Glutamatergic neuron (in vitro differentiated cells): ENCODE results near the gene PIK3IP1. TPM values are rescaled to one million over a fixed set of nuclear protein-coding genes. Genes with fewer than 3 reads are reported as not detected.
A peak's percentile ranks its signal among the peaks of the same experiment; 100 is the strongest.
"Not testable (repeated sequence)": the region's sequence is repeated elsewhere in the genome, so short reads cannot be mapped to it uniquely, and the experiment has no call there.

Source experiments
- DNase-seq: peaks from one replicate; pipeline ENCODE4 v3.0.0; 2022
- H3K27ac Mint-ChIP-seq: one replicate; pipeline ENCODE4 v1.8.0; 2020; ENCODE audit warnings: mild to moderate bottlenecking, mixed read lengths, inconsistent platforms; ENCODE audit not compliant: unreplicated experiment
- H3K27me3 Mint-ChIP-seq: one replicate; pipeline ENCODE4 v1.8.0; 2020; ENCODE audit warnings: mild to moderate bottlenecking, moderate library complexity, mixed read lengths, inconsistent platforms; ENCODE audit not compliant: unreplicated experiment
- H3K36me3 Mint-ChIP-seq: one replicate; pipeline ENCODE4 v1.8.0; 2020; ENCODE audit warnings: mild to moderate bottlenecking, mixed read lengths, inconsistent platforms; ENCODE audit not compliant: unreplicated experiment
- H3K4me1 Mint-ChIP-seq: one replicate; pipeline ENCODE4 v1.8.0; 2020; ENCODE audit warnings: mild to moderate bottlenecking, low read depth, mixed read lengths, inconsistent platforms; ENCODE audit not compliant: unreplicated experiment
- H3K4me3 Mint-ChIP-seq: one replicate; pipeline ENCODE4 v1.8.0; 2020; ENCODE audit warnings: mild to moderate bottlenecking, mixed read lengths, inconsistent platforms; ENCODE audit not compliant: unreplicated experiment
- H3K9me3 Mint-ChIP-seq: one replicate; pipeline ENCODE4 v1.8.0; 2020; ENCODE audit warnings: mild to moderate bottlenecking, moderate library complexity, mixed read lengths, inconsistent platforms; ENCODE audit not compliant: unreplicated experiment
- CTCF ChIP-seq: fragments of 200-600 bp; sonication (generic); IDR thresholded peaks from one replicate; pipeline ENCODE4 v1.5.0; 2021; ENCODE audit not compliant: partially characterized antibody, unreplicated experiment
- total RNA-seq: library from RNA; stranded (reverse); fragmentation: NEBNext Ultra II Directional; extraction: Animal tissue kit (Norgen Biotek cat#: 25700); gene quantifications from one replicate; pipeline ENCODE4 v1.2.1, GENCODE V29; 2021; ENCODE audit not compliant: unreplicated experiment

The PIK3IP1 gene
- total RNA-seq, 1 donor from 2014 or later = 38.8 TPM

GRCh38 chr22:31246687-31247086 lies 45.6 kb downstream of the PIK3IP1 start:
- Mint-ChIP-seq H3K4me1 (peaks cover 19% of the 10 kb centered on the region), H3K9me3 (peaks cover 9% of the 10 kb centered on the region), H3K36me3 (no peaks in the 10 kb centered on the region), H3K27me3 (peaks cover 5% of the 10 kb centered on the region), H3K4me3 (peak overlapping the region; percentile 25), H3K27ac (peak overlapping the region; percentile 100)
- no peak for DNase-seq
- TF ChIP-seq CTCF = no peak

- peaks cover 19% of the 10 kb centered on the region for H3K4me1 Mint-ChIP-seq
- not testable (repeated sequence) for DNase-seq, H3K36me3 Mint-ChIP-seq, H3K27me3 Mint-ChIP-seq, H3K4me3 Mint-ChIP-seq, H3K27ac Mint-ChIP-seq
- H3K9me3 Mint-ChIP-seq = peaks cover 12% of the 10 kb centered on the region
Observed at GRCh38 chr22:31245998-31246397, 46.3 kb downstream of the PIK3IP1 start.

GRCh38 chr22:31244943-31245451 lies 47.3 kb downstream of the PIK3IP1 start:
- Mint-ChIP-seq H3K27me3 (peaks cover 5% of the 10 kb centered on the region), H3K36me3 (no peaks in the 10 kb centered on the region), H3K4me3 (no peak overlapping the region), H3K9me3 (peaks cover 12% of the 10 kb centered on the region), H3K4me1 (peaks cover 14% of the 10 kb centered on the region), H3K27ac (no peak overlapping the region)
- no peak for TF ChIP-seq CTCF
- DNase-seq = no peak

GRCh38 chr22:31244046-31244942 lies 48.0 kb downstream of the PIK3IP1 start:
- H3K36me3 Mint-ChIP-seq = peaks cover 4% of the 10 kb centered on the region
- no peak for TF ChIP-seq CTCF

GRCh38 chr22:31243339-31244045 lies 48.8 kb downstream of the PIK3IP1 start:
- H3K27me3 Mint-ChIP-seq = peaks cover 5% of the 10 kb centered on the region
- TF ChIP-seq CTCF = no peak
- no peak overlapping the region for H3K4me3 Mint-ChIP-seq
- DNase-seq = no peak
- peaks cover 10% of the 10 kb centered on the region for H3K9me3 Mint-ChIP-seq
- no peak overlapping the region for H3K27ac Mint-ChIP-seq
- H3K36me3 Mint-ChIP-seq = peaks cover 5% of the 10 kb centered on the region
- peaks cover 10% of the 10 kb centered on the region for H3K4me1 Mint-ChIP-seq

More at GRCh38 chr22:31244046-31244942, 48.0 kb downstream of the PIK3IP1 start:
- H3K4me3 Mint-ChIP-seq = no peak overlapping the region
- no peak for DNase-seq
- H3K27ac Mint-ChIP-seq = no peak overlapping the region
- H3K9me3 Mint-ChIP-seq = peaks cover 12% of the 10 kb centered on the region
- H3K27me3 Mint-ChIP-seq = peaks cover 5% of the 10 kb centered on the region
- peaks cover 14% of the 10 kb centered on the region for H3K4me1 Mint-ChIP-seq
